ENCODE measurements around the gene FGD3. TPM values are rescaled to one million over a fixed set of nuclear protein-coding genes. Genes with fewer than 3 reads are reported as not detected.
"Not testable (repeated sequence)": the region's sequence is repeated elsewhere in the genome, so short reads cannot be mapped to it uniquely, and the experiment has no call there.

Gene FGD3
- total RNA-seq, 4 donors from 2014 or later: 1.7 to 4.2 (median 3.3) TPM

DNA sequence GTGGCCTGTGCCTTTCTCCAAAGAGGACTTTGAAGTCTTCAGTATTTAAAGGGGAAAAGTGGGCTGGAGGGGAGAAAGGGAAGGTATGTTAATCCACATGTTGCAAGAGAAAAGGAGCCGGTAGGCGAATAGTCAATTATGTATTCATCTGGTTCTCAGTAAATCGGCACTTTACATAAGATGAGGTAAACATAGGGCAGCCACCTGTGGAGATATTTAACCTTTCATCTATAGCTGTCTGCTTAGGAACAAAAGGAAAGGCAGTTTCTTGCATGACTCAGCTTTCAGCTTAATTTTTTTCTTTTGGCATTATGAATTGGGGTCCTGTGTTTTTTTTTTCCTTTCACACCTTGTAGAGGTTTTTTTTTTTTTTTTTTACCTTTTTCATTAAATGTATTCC, 42.2 kb downstream of the FGD3 start:
- H3K27ac ChIP-seq: no peak overlapping the region
- ATAC-seq: no peak
- H3K27me3 ChIP-seq: no peaks in the 10 kb centered on the region
- WGBS, 2 donors (ENCODE audit: low coverage in 1 of 2): 40 to 56% methylated on average over 3 of the region's 3 CpGs
- H3K4me1 ChIP-seq: no peaks in the 10 kb centered on the region
- H3K4me3 ChIP-seq: no peak overlapping the region
- H3K36me3 ChIP-seq: no peaks in the 10 kb centered on the region
- TF ChIP-seq, protein P1, sequence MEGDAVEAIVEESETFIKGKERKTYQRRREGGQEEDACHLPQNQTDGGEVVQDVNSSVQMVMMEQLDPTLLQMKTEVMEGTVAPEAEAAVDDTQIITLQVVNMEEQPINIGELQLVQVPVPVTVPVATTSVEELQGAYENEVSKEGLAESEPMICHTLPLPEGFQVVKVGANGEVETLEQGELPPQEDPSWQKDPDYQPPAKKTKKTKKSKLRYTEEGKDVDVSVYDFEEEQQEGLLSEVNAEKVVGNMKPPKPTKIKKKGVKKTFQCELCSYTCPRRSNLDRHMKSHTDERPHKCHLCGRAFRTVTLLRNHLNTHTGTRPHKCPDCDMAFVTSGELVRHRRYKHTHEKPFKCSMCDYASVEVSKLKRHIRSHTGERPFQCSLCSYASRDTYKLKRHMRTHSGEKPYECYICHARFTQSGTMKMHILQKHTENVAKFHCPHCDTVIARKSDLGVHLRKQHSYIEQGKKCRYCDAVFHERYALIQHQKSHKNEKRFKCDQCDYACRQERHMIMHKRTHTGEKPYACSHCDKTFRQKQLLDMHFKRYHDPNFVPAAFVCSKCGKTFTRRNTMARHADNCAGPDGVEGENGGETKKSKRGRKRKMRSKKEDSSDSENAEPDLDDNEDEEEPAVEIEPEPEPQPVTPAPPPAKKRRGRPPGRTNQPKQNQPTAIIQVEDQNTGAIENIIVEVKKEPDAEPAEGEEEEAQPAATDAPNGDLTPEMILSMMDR (IDR thresholded peaks at IDR 0.05): no peak
- no peak for TF ChIP-seq POLR2A (IDR thresholded peaks at IDR 0.05)
- TF ChIP-seq EP300 (IDR thresholded peaks at IDR 0.05): no peak
- no peak for TF ChIP-seq POLR2AphosphoS5 (IDR thresholded peaks at IDR 0.05)
- H3K9me3 ChIP-seq: no peaks in the 10 kb centered on the region

DNA sequence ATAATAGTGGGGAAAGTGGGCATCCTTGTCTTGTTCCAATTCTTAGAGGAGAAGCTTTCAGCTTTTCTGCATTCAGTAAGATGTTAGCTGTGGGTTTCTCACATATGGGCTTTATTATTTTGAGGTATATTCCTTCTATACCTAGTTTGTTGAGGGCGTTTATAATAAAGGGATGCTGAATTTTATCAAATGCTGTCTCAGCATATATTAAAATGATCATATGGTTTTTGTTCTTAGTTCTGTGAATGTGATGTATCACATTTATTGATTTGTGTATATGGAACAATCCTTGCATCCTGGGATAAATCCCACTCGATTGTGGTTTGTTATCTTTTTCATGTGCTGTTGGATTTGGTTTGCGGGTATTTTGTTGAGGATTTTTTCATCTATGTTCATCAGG, 43.1 kb downstream of the FGD3 start:
- no peak for TF ChIP-seq POLR2AphosphoS5 (IDR thresholded peaks at IDR 0.05)
- no peak for TF ChIP-seq POLR2A (IDR thresholded peaks at IDR 0.05)
- no peak for TF ChIP-seq EP300 (IDR thresholded peaks at IDR 0.05)
- TF ChIP-seq, protein P1 (IDR thresholded peaks at IDR 0.05): no peak
- Histone ChIP-seq H3K4me1 (no peaks in the 10 kb centered on the region), H3K4me3 (no peak overlapping the region), H3K27ac (no peak overlapping the region), H3K9me3 (no peaks in the 10 kb centered on the region), H3K36me3 (no peaks in the 10 kb centered on the region), H3K27me3 (no peaks in the 10 kb centered on the region)
- WGBS, 2 donors (ENCODE audit: low coverage in 1 of 2): 76 to 93% methylated on average over 3 of the region's 3 CpGs
- no peak for ATAC-seq

DNA sequence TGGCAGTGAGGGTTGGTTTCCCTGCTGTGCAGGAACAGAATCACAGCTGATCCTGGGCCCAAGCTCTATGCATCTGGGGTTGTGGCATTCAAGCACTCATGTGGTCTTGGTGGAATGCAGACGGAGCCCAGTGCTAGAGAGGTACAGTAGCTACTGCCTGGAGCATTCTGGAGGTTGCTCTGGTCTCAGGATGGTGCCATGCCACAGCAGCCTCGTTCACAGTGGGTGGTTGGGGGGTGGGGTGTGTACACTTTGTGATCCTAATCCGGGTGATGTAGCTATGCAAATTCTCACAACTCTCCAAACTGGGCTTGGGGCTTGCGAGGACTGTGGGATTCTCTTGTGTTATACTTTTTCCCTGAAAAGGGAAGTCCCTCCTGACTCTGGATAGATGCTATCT, 45.2 kb downstream of the FGD3 start:
- 90% methylated on average over 2 of the region's 4 CpGs; no CpG with 5 or more reads in 1 of the 2 donors for WGBS, 2 donors (ENCODE audit: low coverage in 1 of 2)

DNA sequence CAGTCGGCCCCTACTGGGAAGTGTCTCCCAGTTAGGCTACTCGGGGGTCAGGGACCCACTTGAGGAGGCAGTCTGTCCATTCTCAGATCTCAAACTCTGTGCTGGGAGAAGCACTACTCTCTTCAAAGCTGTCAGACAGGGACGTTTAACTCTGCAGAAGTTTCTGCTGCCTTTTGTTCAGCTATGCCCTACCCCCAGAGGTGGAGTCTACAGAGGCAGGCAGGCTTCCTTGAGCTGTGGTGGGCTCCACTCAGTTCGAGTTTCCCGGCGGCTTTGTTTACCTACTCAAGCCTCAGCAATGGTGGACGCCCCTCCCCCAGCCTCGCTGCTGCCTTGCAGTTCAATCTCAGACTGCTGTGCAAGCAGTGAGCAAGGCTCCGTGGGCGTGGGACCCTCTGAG, 51.5 kb downstream of the FGD3 start:
- 80% methylated on average over 1 to 2 of the region's 10 CpGs for WGBS, 2 donors (ENCODE audit: low coverage in 1 of 2)
- not testable (repeated sequence) for H3K36me3 ChIP-seq, H3K27me3 ChIP-seq, H3K4me1 ChIP-seq, ATAC-seq, H3K4me3 ChIP-seq, H3K27ac ChIP-seq
- H3K9me3 ChIP-seq: peaks cover 0 to 20% (median 0%) of the 10 kb centered on the region in 3 donors

More for the DNA sequence above, 45.2 kb downstream of the FGD3 start:
- no peaks in the 10 kb centered on the region for H3K36me3 ChIP-seq
- H3K27me3 ChIP-seq: no peaks in the 10 kb centered on the region
- no peak overlapping the region for H3K4me3 ChIP-seq
- TF ChIP-seq POLR2A (IDR thresholded peaks at IDR 0.05) (no peak), EP300 (IDR thresholded peaks at IDR 0.05) (no peak), POLR2AphosphoS5 (IDR thresholded peaks at IDR 0.05) (no peak)
- TF ChIP-seq, protein P1 (IDR thresholded peaks at IDR 0.05): no peak
- no peak for ATAC-seq
- H3K4me1 ChIP-seq: no peaks in the 10 kb centered on the region
- H3K9me3 ChIP-seq: peaks cover 0 to 6% (median 0%) of the 10 kb centered on the region in 3 donors
- no peak overlapping the region for H3K27ac ChIP-seq

DNA sequence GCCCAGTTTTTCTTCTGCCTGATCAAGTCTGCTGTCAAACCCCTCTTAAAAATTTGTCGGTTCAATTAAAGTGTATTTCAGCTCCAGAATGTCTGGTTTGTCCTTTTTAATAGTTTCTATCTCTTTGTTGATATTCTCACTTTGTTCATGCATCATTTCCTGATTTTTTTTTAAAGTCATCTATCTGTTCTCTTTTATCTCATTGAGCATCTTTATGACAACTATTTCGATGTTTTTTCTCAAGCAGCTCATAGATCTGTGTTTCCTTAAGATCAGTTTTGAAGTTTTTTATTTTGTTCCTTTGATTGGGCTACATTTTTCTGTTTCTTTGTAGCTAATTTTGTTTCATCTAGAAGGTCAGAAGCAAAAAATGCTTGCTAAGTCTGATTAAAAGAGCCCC, 53.7 kb downstream of the FGD3 start:
- TF ChIP-seq POLR2AphosphoS5 (IDR thresholded peaks at IDR 0.05) (no peak), POLR2A (IDR thresholded peaks at IDR 0.05) (no peak), EP300 (IDR thresholded peaks at IDR 0.05) (no peak)
- TF ChIP-seq, protein P1 (IDR thresholded peaks at IDR 0.05): no peak

More for the DNA sequence above, 53.7 kb downstream of the FGD3 start:
- peaks cover 0 to 20% (median 0%) of the 10 kb centered on the region in 3 donors for H3K9me3 ChIP-seq
- no peaks in the 10 kb centered on the region for H3K36me3 ChIP-seq
- no peaks in the 10 kb centered on the region for H3K27me3 ChIP-seq
- H3K4me1 ChIP-seq: peaks cover 0 to 10% (median 4%) of the 10 kb centered on the region in 3 donors
- WGBS, 2 donors (ENCODE audit: low coverage in 1 of 2): 74 to 100% methylated on average over 2 of the region's 2 CpGs
- no peak for ATAC-seq
- no peak overlapping the region for H3K4me3 ChIP-seq
- H3K27ac ChIP-seq: no peak overlapping the region
